NCI-H2227 (cell line): Measurements from ENCODE around the gene IRF2.

ENCODE experiments used
- DNase-seq: peaks from one replicate; lab custom pipeline; 2025; ENCODE audit not compliant: unreplicated experiment; lab: John Stamatoyannopoulos, UW

Gene IRF2

GRCh38 chr4:184409911-184410692 lies 64.2 kb downstream of the IRF2 start:
- DNase-seq, result no peak

GRCh38 chr4:184409502-184409901 lies 64.8 kb downstream of the IRF2 start:
- DNase-seq, result no peak

GRCh38 chr4:184408684-184409081 lies 65.7 kb downstream of the IRF2 start:
- no peak for DNase-seq

- DNase-seq, result no peak
These were observed 66.2 kb downstream of the IRF2 start for GRCh38 chr4:184408021-184408683.

- DNase-seq, result no peak
These were observed 67.4 kb downstream of the IRF2 start for GRCh38 chr4:184406958-184407391.

- DNase-seq, result no peak
These were observed 70.3 kb downstream of the IRF2 start for GRCh38 chr4:184404047-184404446.

- DNase-seq, result no peak
These were observed 71.0 kb downstream of the IRF2 start for GRCh38 chr4:184403384-184403781.

- DNase-seq, result no peak
These were observed 71.5 kb downstream of the IRF2 start for GRCh38 chr4:184402740-184403383.

- DNase-seq, result no peak
These were observed 72.1 kb downstream of the IRF2 start for GRCh38 chr4:184402239-184402638.

- peak; percentile 52 for DNase-seq
These were observed 72.8 kb downstream of the IRF2 start for GRCh38 chr4:184401397-184402171.

GRCh38 chr4:184400891-184401290 lies 73.5 kb downstream of the IRF2 start:
- DNase-seq, result no peak

GRCh38 chr4:184400375-184400870 lies 73.9 kb downstream of the IRF2 start:
- no peak for DNase-seq

- DNase-seq, result no peak
These were observed 74.8 kb downstream of the IRF2 start for GRCh38 chr4:184399512-184399908.

- DNase-seq, result no peak
These were observed 75.4 kb downstream of the IRF2 start for GRCh38 chr4:184398741-184399511.

GRCh38 chr4:184397516-184398163 lies 76.7 kb downstream of the IRF2 start:
- no peak for DNase-seq

- DNase-seq, result no peak
These were observed 77.5 kb downstream of the IRF2 start for GRCh38 chr4:184396570-184397515.

- DNase-seq, result no peak
These were observed 78.4 kb downstream of the IRF2 start for GRCh38 chr4:184395971-184396391.

GRCh38 chr4:184395451-184395917 lies 78.9 kb downstream of the IRF2 start:
- no peak for DNase-seq
